DND-41 (cell line): Measurements from ENCODE around the gene PDE4D.

Experiments
- ATAC-seq: fragments of 200-7000 bp; cut with Tn5 transposase; 3 replicates; pipeline ENCODE4 v1.9.1; 2021; ENCODE audit warnings: low read depth; ENCODE audit not compliant: insufficient read depth
- DNase-seq: peaks from one replicate; pipeline ENCODE4 v3.0.0-alpha.2; 2020
- H2AFZ ChIP-seq: 2 replicates; pipeline ENCODE4 v1.6.0; 2012; ENCODE audit warnings: low read depth, low read length
- H3K27ac ChIP-seq: 2 replicates; pipeline ENCODE4 v1.5.1; 2012; ENCODE audit warnings: low read length, inconsistent platforms
- H3K27me3 ChIP-seq: fragments of 200-600 bp; sonication (generic); 2 replicates; pipeline ENCODE4 v1.6.0; 2012; ENCODE audit warnings: low read length, mild to moderate bottlenecking, inconsistent platforms; ENCODE audit not compliant: insufficient read depth, poor library complexity
- H3K36me3 ChIP-seq: 2 replicates; pipeline ENCODE4 v1.5.1; 2012; ENCODE audit warnings: low read length, inconsistent platforms; ENCODE audit not compliant: insufficient read depth
- H3K4me1 ChIP-seq: 2 replicates; pipeline ENCODE4 v1.5.1; 2012; ENCODE audit warnings: mild to moderate bottlenecking, low read length; ENCODE audit not compliant: insufficient read depth
- H3K4me2 ChIP-seq: 2 replicates; pipeline ENCODE4 v1.6.0; 2012; ENCODE audit warnings: mild to moderate bottlenecking, moderate library complexity, low read length, inconsistent platforms; ENCODE audit not compliant: insufficient read depth
- H3K4me3 ChIP-seq, 2 experiments: fragments of 200-600 bp in 1 of 2; shearing (Covaris generic) in 1 of 2; 2 replicates each; pipeline ENCODE4 v1.5.1; 2012 to 2016; ENCODE audit warnings: inconsistent platforms in 2 of 2, low read length in 2 of 2, mild to moderate bottlenecking in 2 of 2, low read depth in 1 of 2, moderate library complexity in 1 of 2
- H3K79me2 ChIP-seq: 2 replicates; pipeline ENCODE4 v1.6.0; 2012; ENCODE audit warnings: low read length, inconsistent platforms; ENCODE audit not compliant: insufficient read depth
- H3K9ac ChIP-seq: 2 replicates; pipeline ENCODE4 v1.6.0; 2012; ENCODE audit warnings: low read depth, mild to moderate bottlenecking, inconsistent platforms, low read length, moderate library complexity
- H3K9me3 ChIP-seq: 2 replicates; pipeline ENCODE4 v1.5.1; 2012; ENCODE audit warnings: low read length, moderate library complexity, mild to moderate bottlenecking, inconsistent platforms; ENCODE audit not compliant: insufficient read depth, severe bottlenecking
- H4K20me1 ChIP-seq: 2 replicates; pipeline ENCODE4 v1.6.0; 2012; ENCODE audit warnings: low read length; ENCODE audit not compliant: insufficient read depth
- CTCF ChIP-seq: IDR thresholded peaks from 2 replicates; pipeline ENCODE4 v1.5.1; 2012; ENCODE audit warnings: borderline replicate concordance, low read length, moderate library complexity, mild to moderate bottlenecking; ENCODE audit not compliant: poor library complexity, severe bottlenecking; ENCODE audit errors: extremely low read depth
- EZH2 ChIP-seq: IDR thresholded peaks from 3 replicates; pipeline ENCODE4 v1.6.1; 2012; ENCODE audit warnings: borderline replicate concordance, low read depth, mild to moderate bottlenecking, moderate library complexity, low read length, inconsistent platforms; ENCODE audit not compliant: severe bottlenecking

The PDE4D gene

GRCh38 chr5:58968350-58968749 is 925.2 kb downstream of the PDE4D start:
- Histone ChIP-seq H4K20me1 (no peaks in the 10 kb centered on the region), H3K4me1 (no peaks in the 10 kb centered on the region), H3K4me2 (no peak overlapping the region), H2AFZ (no peak overlapping the region), H3K27ac (no peak overlapping the region), H3K9ac (no peak overlapping the region), H3K9me3 (no peaks in the 10 kb centered on the region), H3K27me3 (no peaks in the 10 kb centered on the region), H3K36me3 (no peaks in the 10 kb centered on the region), H3K79me2 (no peaks in the 10 kb centered on the region), H3K4me3 (no peak overlapping the region)
- DNase-seq (no peak), ATAC-seq (no peak)
- no peak for TF ChIP-seq EZH2
- no peak for TF ChIP-seq CTCF

- no peak overlapping the region for H3K4me3 ChIP-seq
- no peak overlapping the region for H2AFZ ChIP-seq
- no peak overlapping the region for H3K4me2 ChIP-seq
- no peaks in the 10 kb centered on the region for H3K36me3 ChIP-seq
- no peaks in the 10 kb centered on the region for H3K79me2 ChIP-seq
- H3K9ac ChIP-seq: no peak overlapping the region
- no peak for ATAC-seq
- no peaks in the 10 kb centered on the region for H3K4me1 ChIP-seq
- H3K27ac ChIP-seq: no peak overlapping the region
- no peak for DNase-seq
- no peaks in the 10 kb centered on the region for H3K27me3 ChIP-seq
- H3K9me3 ChIP-seq: no peaks in the 10 kb centered on the region
- TF ChIP-seq CTCF (no peak), EZH2 (no peak)
- no peaks in the 10 kb centered on the region for H4K20me1 ChIP-seq
Observed at GRCh38 chr5:58967597-58968281, 925.8 kb downstream of the PDE4D start.

- Histone ChIP-seq H3K79me2 (no peaks in the 10 kb centered on the region), H3K27ac (no peak overlapping the region), H3K27me3 (no peaks in the 10 kb centered on the region), H2AFZ (no peak overlapping the region), H3K4me1 (no peaks in the 10 kb centered on the region), H3K4me2 (no peak overlapping the region), H3K9ac (no peak overlapping the region), H3K4me3 (no peak overlapping the region), H3K9me3 (no peaks in the 10 kb centered on the region), H3K36me3 (no peaks in the 10 kb centered on the region), H4K20me1 (no peaks in the 10 kb centered on the region)
- ATAC-seq (no peak), DNase-seq (no peak)
- TF ChIP-seq CTCF (no peak), EZH2 (no peak)
Observed at GRCh38 chr5:58965677-58966414, 927.7 kb downstream of the PDE4D start.
